Mammary epithelial cell (primary cell): ENCODE results near the gene RAD23B.

Experiments used
- EZH2 ChIP-seq: IDR thresholded peaks from 2 replicates; pipeline ENCODE4 v1.6.1; 2012; ENCODE audit warnings: low read length, inconsistent platforms, borderline replicate concordance
- TF ChIP-seq, protein P1 (sequence below), 2 donors: IDR thresholded peaks in 1 of 2; conservative IDR thresholded peaks in 1 of 2; 2 replicates each; pipeline ENCODE4 v1.5.1; 2011 to 2012; ENCODE audit warnings: inconsistent platforms in 2 of 2, low read length in 2 of 2, mild to moderate bottlenecking in 2 of 2, control low read depth in 1 of 2, low read depth in 1 of 2; ENCODE audit not compliant: insufficient read depth in 1 of 2; ENCODE audit errors: extremely low read depth in 1 of 2

DNA sequence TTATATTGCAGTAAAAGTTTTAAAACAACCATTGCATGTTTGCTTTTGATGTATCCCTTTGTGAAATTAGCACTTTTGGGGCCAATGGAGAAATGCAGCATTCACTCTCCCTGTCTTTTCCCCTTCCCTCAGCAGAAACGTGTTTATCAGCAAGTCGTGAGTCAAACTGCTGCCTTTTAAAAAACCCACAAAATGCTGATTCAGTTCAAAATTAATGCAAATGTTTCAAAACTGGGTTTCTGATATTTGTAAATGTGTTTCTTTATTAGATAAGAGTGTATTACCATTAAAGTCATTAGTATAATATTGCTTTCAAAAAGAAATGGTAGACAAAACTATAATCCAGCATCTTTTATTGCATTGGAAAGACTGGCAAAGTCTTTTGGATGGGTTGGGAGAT lies 47.3 kb downstream of the RAD23B start:
- TF ChIP-seq EZH2: no peak
- TF ChIP-seq, protein P1, sequence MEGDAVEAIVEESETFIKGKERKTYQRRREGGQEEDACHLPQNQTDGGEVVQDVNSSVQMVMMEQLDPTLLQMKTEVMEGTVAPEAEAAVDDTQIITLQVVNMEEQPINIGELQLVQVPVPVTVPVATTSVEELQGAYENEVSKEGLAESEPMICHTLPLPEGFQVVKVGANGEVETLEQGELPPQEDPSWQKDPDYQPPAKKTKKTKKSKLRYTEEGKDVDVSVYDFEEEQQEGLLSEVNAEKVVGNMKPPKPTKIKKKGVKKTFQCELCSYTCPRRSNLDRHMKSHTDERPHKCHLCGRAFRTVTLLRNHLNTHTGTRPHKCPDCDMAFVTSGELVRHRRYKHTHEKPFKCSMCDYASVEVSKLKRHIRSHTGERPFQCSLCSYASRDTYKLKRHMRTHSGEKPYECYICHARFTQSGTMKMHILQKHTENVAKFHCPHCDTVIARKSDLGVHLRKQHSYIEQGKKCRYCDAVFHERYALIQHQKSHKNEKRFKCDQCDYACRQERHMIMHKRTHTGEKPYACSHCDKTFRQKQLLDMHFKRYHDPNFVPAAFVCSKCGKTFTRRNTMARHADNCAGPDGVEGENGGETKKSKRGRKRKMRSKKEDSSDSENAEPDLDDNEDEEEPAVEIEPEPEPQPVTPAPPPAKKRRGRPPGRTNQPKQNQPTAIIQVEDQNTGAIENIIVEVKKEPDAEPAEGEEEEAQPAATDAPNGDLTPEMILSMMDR (conservative IDR thresholded peaks at IDR 0.05 in 1 of 2, IDR thresholded peaks at IDR 0.05 in 1 of 2; ENCODE audit: extremely low read depth in 1 of 2, insufficient read depth in 1 of 2, low read depth in 1 of 2, low read length in 2 of 2): no peak
